T-cell (primary cell): ENCODE measurements around the gene FADD. TPM values are rescaled to one million over a fixed set of nuclear protein-coding genes. Genes with fewer than 3 reads are reported as not detected.
A peak's percentile ranks its signal among the peaks of the same experiment; 100 is the strongest.

Experiments
- ATAC-seq, 4 experiments: fragments of 200-7000 bp in 3 of 4; fragments of 150-1000 bp in 1 of 4; cut with Tn5 transposase; replicated peaks in 1 of 4; 1 replicate in 3 of 4; 2 replicates in 1 of 4; pipeline ENCODE4 v1.10.0; 2021; ENCODE audit warnings: moderate library complexity in 3 of 4, mild to moderate bottlenecking in 2 of 4, moderate number of reproducible peaks in 1 of 4
- CTCF ChIA-PET, 2 donors: fragments of 300-600 bp; sonication (Branson Sonifier 250); formaldehyde crosslinking; loops; one replicate each; lab custom pipeline; 2022; ENCODE audit warnings: antibody characterized with exemption in 2 of 2; lab: Charles Lee
- POLR2A ChIA-PET, 2 donors: fragments of 300-600 bp; sonication (Branson Sonifier 250); formaldehyde crosslinking; loops; one replicate each; lab custom pipeline; 2022; ENCODE audit warnings: antibody characterized with exemption in 2 of 2; lab: Charles Lee
- DNase-seq, 35 experiments: peaks; one replicate each; pipeline versions ENCODE4 v3.0.0 to v3.0.0-alpha.2; 2013 to 2023
- H3K27ac ChIP-seq: one replicate; pipeline ENCODE4 v1.5.1; 2013; ENCODE audit warnings: low read length
- H3K27me3 ChIP-seq, 2 experiments: replicated peaks in 1 of 2; 1 replicate in 1 of 2; 2 replicates in 1 of 2; pipeline versions ENCODE4 v1.6.1 to v1.7.0; 2013; ENCODE audit warnings: low read length in 1 of 2, mixed read lengths in 1 of 2; ENCODE audit not compliant: control insufficient read depth in 2 of 2, insufficient read depth in 2 of 2; ENCODE audit errors: extremely low read depth in 1 of 2
- H3K36me3 ChIP-seq, 2 donors: 1 replicate in 1 of 2; 2 replicates in 1 of 2; pipeline versions ENCODE4 v1.6.1 to v1.7.0; 2013; ENCODE audit warnings: low read length in 1 of 2; ENCODE audit not compliant: control insufficient read depth in 2 of 2, insufficient read depth in 1 of 2; ENCODE audit errors: extremely low read depth in 1 of 2
- H3K4me1 ChIP-seq, 2 experiments: 1 replicate in 1 of 2; 2 replicates in 1 of 2; pipeline versions ENCODE4 v1.6.1 to v1.7.0; 2013; ENCODE audit warnings: low read length in 2 of 2, mixed read lengths in 1 of 2; ENCODE audit not compliant: insufficient read depth in 2 of 2, control insufficient read depth in 1 of 2; ENCODE audit errors: extremely low read depth in 1 of 2
- H3K4me3 ChIP-seq, 2 donors: 1 replicate in 1 of 2; 2 replicates in 1 of 2; pipeline versions ENCODE4 v1.5.1 to v1.7.0; 2013; ENCODE audit warnings: mild to moderate bottlenecking in 2 of 2, low read length in 1 of 2, moderate library complexity in 1 of 2; ENCODE audit not compliant: control insufficient read depth in 1 of 2; ENCODE audit errors: extremely low read depth in 1 of 2
- H3K9me3 ChIP-seq: 2 replicates; pipeline ENCODE4 v1.7.0; 2013
- H3K27ac Mint-ChIP-seq, 2 donors: one replicate each; pipeline ENCODE4 v1.8.0; 2020 to 2021; ENCODE audit warnings: mild to moderate bottlenecking in 2 of 2, mixed read lengths in 2 of 2
- H3K27me3 Mint-ChIP-seq, 2 donors: one replicate each; pipeline ENCODE4 v1.8.0; 2021 to 2022; ENCODE audit warnings: mixed read lengths in 2 of 2
- H3K36me3 Mint-ChIP-seq: one replicate; pipeline ENCODE4 v1.8.0; 2021; ENCODE audit warnings: mixed read lengths
- H3K4me1 Mint-ChIP-seq, 3 donors: one replicate each; pipeline ENCODE4 v1.8.0; 2020 to 2022; ENCODE audit warnings: mixed read lengths in 3 of 3, mild to moderate bottlenecking in 1 of 3
- H3K4me3 Mint-ChIP-seq, 3 donors: one replicate each; pipeline ENCODE4 v1.8.0; 2020 to 2022; ENCODE audit warnings: mild to moderate bottlenecking in 3 of 3, mixed read lengths in 3 of 3, moderate library complexity in 3 of 3
- H3K9me3 Mint-ChIP-seq, 3 donors: one replicate each; pipeline ENCODE4 v1.8.0; 2020 to 2022; ENCODE audit warnings: mixed read lengths in 3 of 3
- WGBS: methylation state at CpG from one replicate; pipeline ENCODE4 v1.1.5; 2013; ENCODE audit warnings: missing lambda C conversion rate; ENCODE audit not compliant: insufficient coverage; 5-methylcytosine and 5-hydroxymethylcytosine counted together
- total RNA-seq, 35 experiments: library from RNA in 6 of 35; stranded (reverse) in 6 of 35; fragments of 120-200 nt in 1 of 35; gene quantifications; one replicate each; pipeline versions ENCODE4 v1.2.1 to v1.2.4 and lab custom pipeline; 2013 to 2026

FADD gene
- total RNA-seq, 5 donors from 2014 or later (not counting 1 experiment from before 2014, with no cell fraction given): 8.4 to 53.9 (median 50.8) TPM

- 88% methylated on average over 21 of the region's 29 CpGs for WGBS
- Mint-ChIP-seq H3K27me3 (no peaks in the 10 kb centered on the region), H3K4me1 (peaks cover 37 to 40% (median 38%) of the 10 kb centered on the region in 3 donors), H3K9me3 (no peaks in the 10 kb centered on the region), H3K36me3 (peaks cover 18% of the 10 kb centered on the region), H3K27ac (peak overlapping the region; percentile 93 to 94), H3K4me3 (peak overlapping the region; percentile 88 to 97 (median 94))
- H3K4me3 ChIP-seq: peak overlapping the region; percentile 77 to 98
- ChIA-PET CTCF (no interaction called here), POLR2A (no interaction called here)
- peak overlapping the region; percentile 47 for H3K27ac ChIP-seq
- no peak for DNase-seq
- peaks cover 8 to 23% of the 10 kb centered on the region in 2 donors for H3K36me3 ChIP-seq
- ATAC-seq: no peak
- H3K9me3 ChIP-seq: no peaks in the 10 kb centered on the region
- H3K27me3 ChIP-seq: peaks cover 2 to 5% of the 10 kb centered on the region in 2 experiments
- peaks cover 15 to 36% of the 10 kb centered on the region in 2 experiments for H3K4me1 ChIP-seq
Measured at GRCh38 chr11:70201882-70202861, 924 bp upstream of the FADD start.

GRCh38 chr11:70203751-70204465 is 812 bp downstream of the FADD start:
- Histone ChIP-seq H3K27me3 (peaks cover 2 to 5% of the 10 kb centered on the region in 2 experiments), H3K4me1 (peaks cover 15 to 52% of the 10 kb centered on the region in 2 experiments), H3K9me3 (no peaks in the 10 kb centered on the region), H3K4me3 (peak overlapping the region; percentile 77 to 98), H3K27ac (peak overlapping the region; percentile 82), H3K36me3 (peaks cover 14 to 38% of the 10 kb centered on the region in 2 donors)
- Mint-ChIP-seq H3K9me3 (no peaks in the 10 kb centered on the region), H3K4me3 (peak overlapping the region; percentile 88 to 97 (median 94)), H3K4me1 (peaks cover 52 to 57% (median 52%) of the 10 kb centered on the region in 3 donors), H3K27ac (peak overlapping the region; percentile 95 to 97), H3K36me3 (peaks cover 28% of the 10 kb centered on the region), H3K27me3 (no peaks in the 10 kb centered on the region)
- 7% methylated on average over 19 of the region's 30 CpGs for WGBS
- DNase-seq: peak; percentile 64 to 92 (median 80)
- CTCF ChIA-PET: no interaction called here
- POLR2A ChIA-PET: interaction anchor here in 1 of 2 donors (0.7 kb wide), 1 partner anchor 160 kb away, joined by 3 read pairs; no protein-coding TSS in a partner anchor
- peak; percentile 71 to 81 (median 76) for ATAC-seq

GRCh38 chr11:70204466-70204799 is 1.3 kb downstream of the FADD start:
- Histone ChIP-seq H3K27me3 (peaks cover 0 to 3% of the 10 kb centered on the region in 2 experiments), H3K27ac (peak overlapping the region; percentile 82), H3K9me3 (no peaks in the 10 kb centered on the region), H3K36me3 (peaks cover 14 to 43% of the 10 kb centered on the region in 2 donors), H3K4me1 (peaks cover 15 to 53% of the 10 kb centered on the region in 2 experiments), H3K4me3 (peak overlapping the region; percentile 77 to 98)
- ChIA-PET CTCF (interaction anchor here in 1 of 2 donors (0.5 kb wide), 1 partner anchor 7 kb away, joined by 4 read pairs; no protein-coding TSS in a partner anchor), POLR2A (interaction anchor here in 1 of 2 donors (0.7 kb wide), 1 partner anchor 160 kb away, joined by 3 read pairs; no protein-coding TSS in a partner anchor)
- H3K9me3 Mint-ChIP-seq: no peaks in the 10 kb centered on the region
- no peaks in the 10 kb centered on the region for H3K27me3 Mint-ChIP-seq
- ATAC-seq: no peak
- DNase-seq: no peak
- peaks cover 57 to 62% (median 57%) of the 10 kb centered on the region in 3 donors for H3K4me1 Mint-ChIP-seq
- peaks cover 34% of the 10 kb centered on the region for H3K36me3 Mint-ChIP-seq
- peak overlapping the region; percentile 95 to 97 for H3K27ac Mint-ChIP-seq
- 17% methylated on average over 2 of the region's 4 CpGs for WGBS
- peak overlapping the region; percentile 88 to 97 (median 94) for H3K4me3 Mint-ChIP-seq

GRCh38 chr11:70205049-70205725 is 2.1 kb downstream of the FADD start:
- ChIA-PET CTCF (interaction anchor here in 1 of 2 donors (0.5 kb wide), 1 partner anchor 8 kb away, joined by 4 read pairs; no protein-coding TSS in a partner anchor), POLR2A (no interaction called here)
- H3K4me1 ChIP-seq: peaks cover 15 to 53% of the 10 kb centered on the region in 2 experiments
- no peaks in the 10 kb centered on the region for H3K9me3 Mint-ChIP-seq
- H3K4me1 Mint-ChIP-seq: peaks cover 61 to 66% (median 63%) of the 10 kb centered on the region in 3 donors
- H3K36me3 Mint-ChIP-seq: peaks cover 39% of the 10 kb centered on the region
- peaks cover 14 to 45% of the 10 kb centered on the region in 2 donors for H3K36me3 ChIP-seq
- no peak overlapping the region for H3K4me3 ChIP-seq
- peak overlapping the region; percentile 88 to 97 (median 94) for H3K4me3 Mint-ChIP-seq
- peak overlapping the region; percentile 95 to 97 for H3K27ac Mint-ChIP-seq
- DNase-seq (no peak), ATAC-seq (no peak)
- 91% methylated on average over 8 of the region's 12 CpGs for WGBS
- no peaks in the 10 kb centered on the region for H3K27me3 Mint-ChIP-seq
- H3K9me3 ChIP-seq: no peaks in the 10 kb centered on the region
- H3K27ac ChIP-seq: peak overlapping the region; percentile 7
- peaks cover 0 to 3% of the 10 kb centered on the region in 2 experiments for H3K27me3 ChIP-seq

GRCh38 chr11:70205766-70206165 is 2.7 kb downstream of the FADD start:
- DNase-seq: peak in 1 of 35 experiments; percentile 5
- peak overlapping the region; percentile 7 for H3K27ac ChIP-seq
- 90% methylated on average over 2 of the region's 7 CpGs for WGBS
- H3K4me3 Mint-ChIP-seq: peak overlapping the region; percentile 88 to 97 (median 94)
- H3K27ac Mint-ChIP-seq: peak overlapping the region; percentile 81 to 97
- POLR2A ChIA-PET: no interaction called here
- H3K4me1 Mint-ChIP-seq: peaks cover 63 to 67% (median 64%) of the 10 kb centered on the region in 3 donors
- no peaks in the 10 kb centered on the region for H3K27me3 ChIP-seq
- no peaks in the 10 kb centered on the region for H3K27me3 Mint-ChIP-seq
- no peak for ATAC-seq
- CTCF ChIA-PET: no interaction called here
- H3K36me3 ChIP-seq: peaks cover 14 to 46% of the 10 kb centered on the region in 2 donors
- H3K4me3 ChIP-seq: no peak overlapping the region
- H3K9me3 Mint-ChIP-seq: no peaks in the 10 kb centered on the region
- H3K36me3 Mint-ChIP-seq: peaks cover 40% of the 10 kb centered on the region
- H3K4me1 ChIP-seq: peaks cover 15 to 53% of the 10 kb centered on the region in 2 experiments
- no peaks in the 10 kb centered on the region for H3K9me3 ChIP-seq
